ENCODE data around the gene TTBK1. TPM values are rescaled to one million over a fixed set of nuclear protein-coding genes. Genes with fewer than 3 reads are reported as not detected.

Gene TTBK1
- total RNA-seq, 1 donor from 2014 or later: 0.67 TPM

- no peak overlapping the region for H3K4me3 ChIP-seq (ENCODE audit: low read depth, low read length)
- DNase-seq (ENCODE audit: low read depth): no peak
- H3K27me3 ChIP-seq (ENCODE audit: control insufficient read depth, insufficient read depth, low read length): no peaks in the 10 kb centered on the region
- TF ChIP-seq CTCF (IDR thresholded peaks at IDR 0.05; ENCODE audit: insufficient read depth, low read length, poor library complexity, severe bottlenecking): no peak
- H3K36me3 ChIP-seq (ENCODE audit: control insufficient read depth, insufficient read depth, low read length): peaks cover 1% of the 10 kb centered on the region
Observed at GRCh38 chr6:43203029-43203717, 40.1 kb upstream of the TTBK1 start.

GRCh38 chr6:43203718-43204095 is 39.6 kb upstream of the TTBK1 start:
- TF ChIP-seq CTCF (IDR thresholded peaks at IDR 0.05; ENCODE audit: insufficient read depth, low read length, poor library complexity, severe bottlenecking): no peak
- no peak for DNase-seq (ENCODE audit: low read depth)
- H3K4me3 ChIP-seq (ENCODE audit: low read depth, low read length): no peak overlapping the region
- H3K36me3 ChIP-seq (ENCODE audit: control insufficient read depth, insufficient read depth, low read length): peaks cover 1% of the 10 kb centered on the region
- H3K27me3 ChIP-seq (ENCODE audit: control insufficient read depth, insufficient read depth, low read length): no peaks in the 10 kb centered on the region

GRCh38 chr6:43204271-43205105 is 38.8 kb upstream of the TTBK1 start:
- Histone ChIP-seq H3K27me3 (ENCODE audit: control insufficient read depth, insufficient read depth, low read length) (no peaks in the 10 kb centered on the region), H3K4me3 (ENCODE audit: low read depth, low read length) (no peak overlapping the region), H3K36me3 (ENCODE audit: control insufficient read depth, insufficient read depth, low read length) (peaks cover 1% of the 10 kb centered on the region)
- no peak for DNase-seq (ENCODE audit: low read depth)
- TF ChIP-seq CTCF (IDR thresholded peaks at IDR 0.05; ENCODE audit: insufficient read depth, low read length, poor library complexity, severe bottlenecking): no peak

GRCh38 chr6:43205849-43206248 is 37.4 kb upstream of the TTBK1 start:
- Histone ChIP-seq H3K36me3 (ENCODE audit: control insufficient read depth, insufficient read depth, low read length) (peaks cover 1% of the 10 kb centered on the region), H3K27me3 (ENCODE audit: control insufficient read depth, insufficient read depth, low read length) (no peaks in the 10 kb centered on the region), H3K4me3 (ENCODE audit: low read depth, low read length) (no peak overlapping the region)
- DNase-seq (ENCODE audit: low read depth): no peak
- TF ChIP-seq CTCF (IDR thresholded peaks at IDR 0.05; ENCODE audit: insufficient read depth, low read length, poor library complexity, severe bottlenecking): no peak

GRCh38 chr6:43207286-43207685 is 36.0 kb upstream of the TTBK1 start:
- no peak for DNase-seq (ENCODE audit: low read depth)
- Histone ChIP-seq H3K36me3 (ENCODE audit: control insufficient read depth, insufficient read depth, low read length) (peaks cover 1% of the 10 kb centered on the region), H3K4me3 (ENCODE audit: low read depth, low read length) (no peak overlapping the region), H3K27me3 (ENCODE audit: control insufficient read depth, insufficient read depth, low read length) (no peaks in the 10 kb centered on the region)
- TF ChIP-seq CTCF (IDR thresholded peaks at IDR 0.05; ENCODE audit: insufficient read depth, low read length, poor library complexity, severe bottlenecking): no peak

All from kidney epithelial cell (primary cell).